Activated naive CD8-positive, alpha-beta T cell treated with anti-CD3 and anti-CD28 coated beads, Interleukin-2, amount 50 U/mL, for 16 hours (primary cell): ENCODE measurements around the gene RNF207.

Experiments used
- DNase-seq: peaks from one replicate; pipeline ENCODE4 v3.0.0-alpha.2; 2020; ENCODE audit warnings: low read depth, low spot score

Gene RNF207

GRCh38 chr1:6174621-6175410 lies 31.1 kb upstream of the RNF207 start:
- DNase-seq = no peak

GRCh38 chr1:6175411-6175828 lies 30.5 kb upstream of the RNF207 start:
- no peak for DNase-seq

GRCh38 chr1:6176779-6177178 lies 29.1 kb upstream of the RNF207 start:
- no peak for DNase-seq

GRCh38 chr1:6177681-6178380 lies 28.1 kb upstream of the RNF207 start:
- DNase-seq = no peak

- DNase-seq = no peak
Measured at GRCh38 chr1:6178751-6179563, 27.0 kb upstream of the RNF207 start.

GRCh38 chr1:6179564-6180175 lies 26.2 kb upstream of the RNF207 start:
- DNase-seq = no peak

- DNase-seq = no peak
Measured at GRCh38 chr1:6180268-6180706, 25.6 kb upstream of the RNF207 start, which contains the start of gene CHD5. Gene CHD5, minus strand, starts transcription at chr1:6180321. Its CDS starts 298 bp downstream, at chr1:6180023.

- no peak for DNase-seq
Measured at GRCh38 chr1:6180707-6181311, 25.1 kb upstream of the RNF207 start.

- DNase-seq = no peak
Measured at GRCh38 chr1:6181347-6181770, 24.6 kb upstream of the RNF207 start.

GRCh38 chr1:6183520-6183989 lies 22.4 kb upstream of the RNF207 start:
- DNase-seq = no peak

GRCh38 chr1:6184083-6184783 lies 21.7 kb upstream of the RNF207 start:
- DNase-seq = no peak

GRCh38 chr1:6185151-6185550 lies 20.8 kb upstream of the RNF207 start:
- DNase-seq = no peak

- DNase-seq = no peak
Measured at GRCh38 chr1:6185635-6186382, 20.1 kb upstream of the RNF207 start.

GRCh38 chr1:6188466-6188865 lies 17.5 kb upstream of the RNF207 start:
- no peak for DNase-seq

- no peak for DNase-seq
Measured at GRCh38 chr1:6191968-6192367, 14.0 kb upstream of the RNF207 start.

- DNase-seq = no peak
Measured at GRCh38 chr1:6197746-6198427, 8.0 kb upstream of the RNF207 start.

GRCh38 chr1:6198646-6199297 lies 7.1 kb upstream of the RNF207 start:
- DNase-seq = no peak
